HG03432 (cell line): ENCODE measurements around the gene SINHCAF.
"Not testable (repeated sequence)": the region's sequence is repeated elsewhere in the genome, so short reads cannot be mapped to it uniquely, and the experiment has no call there.

Source experiments
- ATAC-seq: cut with Tn5 transposase; IDR thresholded peaks from one replicate; pipeline ENCODE4 v1.9.1; 2021; ENCODE audit warnings: mild to moderate bottlenecking, moderate library complexity; ENCODE audit not compliant: unreplicated experiment

The SINHCAF gene

GRCh38 chr12:31273794-31274193, 52.2 kb downstream of the SINHCAF start:
- ATAC-seq = not testable (repeated sequence)

- ATAC-seq = no peak
These were observed 53.2 kb downstream of the SINHCAF start for GRCh38 chr12:31272607-31273225.

GRCh38 chr12:31267966-31268365, 58.0 kb downstream of the SINHCAF start:
- ATAC-seq = no peak

DNA sequence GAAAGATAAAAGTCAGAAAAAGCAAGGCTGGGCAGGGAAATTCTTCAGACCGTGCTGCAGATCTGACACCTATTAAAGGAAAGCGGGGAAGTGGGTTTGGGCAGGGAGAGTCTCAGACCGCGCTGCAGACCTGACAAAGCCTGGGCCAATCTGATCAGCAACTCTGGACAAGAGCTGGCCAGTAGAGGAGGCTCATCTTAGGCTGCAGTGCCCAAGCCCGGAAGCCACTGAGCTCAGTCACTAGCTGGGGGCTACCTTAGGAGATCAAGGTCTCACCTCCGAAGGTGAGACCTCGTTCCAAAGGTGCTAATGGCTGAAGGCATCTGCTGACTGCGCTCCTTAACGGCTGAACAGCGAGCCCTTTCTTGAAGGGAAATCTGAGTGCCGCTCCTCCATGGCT, 60.2 kb downstream of the SINHCAF start:
- no peak for ATAC-seq

DNA sequence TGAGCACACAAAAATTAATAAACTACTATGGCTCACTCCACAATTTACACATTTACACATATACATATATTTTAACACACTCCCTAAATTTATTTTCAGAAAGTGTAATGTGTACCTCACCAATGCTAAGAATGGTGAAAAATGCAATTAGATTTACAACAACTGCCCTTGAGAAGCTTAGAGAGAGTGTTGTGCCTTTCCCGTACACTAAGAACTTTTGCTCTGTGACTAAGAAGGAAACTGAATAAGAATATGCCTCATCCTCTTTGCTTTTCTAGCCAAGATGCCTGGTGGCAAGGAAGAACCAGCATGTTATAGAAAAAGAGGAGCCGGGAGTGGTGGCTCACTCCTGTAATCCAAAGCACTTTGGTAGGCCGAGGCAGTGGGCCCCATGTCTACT, 62.3 kb downstream of the SINHCAF start:
- no peak for ATAC-seq

DNA sequence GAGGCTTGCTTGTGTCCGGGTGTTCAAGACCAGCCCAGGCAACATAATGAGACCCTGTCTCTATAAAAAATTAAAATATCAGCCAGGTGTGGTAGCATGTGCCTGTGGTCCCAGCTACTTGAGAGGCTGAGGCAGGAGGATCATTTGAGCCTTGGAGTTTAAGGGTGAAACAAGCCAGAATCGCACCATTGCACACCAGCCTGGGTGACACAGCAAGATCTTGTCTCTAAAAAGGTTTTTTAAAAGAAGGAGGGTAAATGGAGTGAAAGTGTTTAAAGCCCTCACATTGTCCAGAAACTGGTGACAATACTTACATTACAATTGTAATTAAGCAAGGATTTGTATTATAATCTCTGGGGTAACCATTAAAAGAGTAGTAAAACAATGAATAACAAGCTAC, 64.2 kb downstream of the SINHCAF start:
- ATAC-seq = no peak

DNA sequence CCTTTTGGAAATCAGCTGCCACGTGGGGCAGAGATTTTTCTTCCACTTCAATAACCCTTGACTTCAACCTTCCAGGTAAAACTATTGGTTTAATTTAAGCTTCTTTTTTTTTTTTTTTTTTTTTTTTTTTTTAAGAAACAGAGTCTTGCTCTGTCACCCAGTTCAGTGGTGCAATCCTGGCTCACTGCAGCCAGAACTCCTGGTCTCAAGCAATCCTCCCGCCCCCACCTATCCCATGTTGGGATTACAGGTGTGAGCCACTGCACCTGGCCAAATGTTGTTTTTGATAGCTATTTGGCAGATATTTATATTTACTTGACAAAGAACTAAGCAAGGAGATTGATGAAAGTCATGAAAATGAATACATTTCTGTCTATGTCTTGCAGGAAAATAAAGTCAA, 65.1 kb downstream of the SINHCAF start:
- no peak for ATAC-seq

GRCh38 chr12:31259136-31259886, 66.6 kb downstream of the SINHCAF start:
- no peak for ATAC-seq

DNA sequence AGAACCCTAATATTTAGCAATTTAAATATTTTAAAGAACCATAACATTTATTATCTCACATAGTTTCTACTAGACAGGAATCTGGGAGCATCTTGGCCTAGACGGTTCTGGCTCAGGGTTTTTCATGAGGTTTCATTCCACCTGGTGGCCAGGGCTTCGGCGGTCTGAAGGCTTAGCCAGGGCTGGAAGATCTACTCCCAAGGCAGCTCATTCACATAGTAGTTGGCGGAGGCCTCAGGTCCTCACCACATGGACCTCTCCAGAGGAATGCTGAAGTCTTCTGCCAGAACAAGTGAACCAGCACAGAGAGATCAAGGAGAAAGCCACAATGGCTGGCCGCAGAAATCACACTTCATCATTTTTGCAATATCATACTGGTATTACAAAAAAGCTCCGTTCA, 68.2 kb downstream of the SINHCAF start:
- no peak for ATAC-seq

GRCh38 chr12:31251707-31252611, 74.0 kb downstream of the SINHCAF start:
- ATAC-seq = not testable (repeated sequence)

GRCh38 chr12:31250179-31250578, 75.8 kb downstream of the SINHCAF start:
- no peak for ATAC-seq

- ATAC-seq = no peak
These were observed 76.6 kb downstream of the SINHCAF start for GRCh38 chr12:31249356-31249755.

DNA sequence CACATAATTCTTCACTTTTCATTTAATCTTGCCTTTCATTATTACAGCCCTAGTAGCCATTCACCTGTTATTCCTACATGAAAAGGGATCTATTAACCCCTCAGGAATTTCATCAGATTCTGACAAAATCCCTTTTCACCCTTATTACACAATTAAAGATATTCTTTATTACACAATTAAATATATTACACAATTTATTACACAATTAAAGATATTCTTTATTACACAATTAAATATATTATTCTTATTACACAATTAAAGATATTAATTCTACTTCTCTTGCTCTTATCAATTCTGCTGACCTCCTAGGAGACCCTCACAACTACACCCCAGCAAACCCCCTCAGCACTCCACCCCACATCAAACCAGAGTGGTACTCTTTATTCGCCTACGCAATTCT, 77.1 kb downstream of the SINHCAF start:
- no peak for ATAC-seq

DNA sequence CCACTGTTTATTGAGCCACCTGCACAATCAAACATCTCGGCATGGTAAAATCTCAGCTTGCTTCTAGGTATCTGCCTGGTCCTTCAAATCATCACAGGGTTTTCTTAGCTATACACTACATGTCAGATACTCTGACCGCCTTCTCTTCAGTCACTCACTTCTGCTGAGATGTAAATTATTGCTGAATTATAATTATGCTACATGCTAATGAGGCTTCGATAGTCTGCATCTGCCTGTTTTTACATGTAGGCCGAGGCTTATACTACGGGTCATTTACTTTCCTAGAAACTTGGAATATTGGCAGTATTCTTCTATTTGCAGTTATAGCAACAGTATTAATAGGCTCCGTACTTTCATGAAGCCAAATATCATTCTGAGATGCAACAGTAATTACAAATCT, 77.6 kb downstream of the SINHCAF start:
- ATAC-seq = no peak

- ATAC-seq = peak; percentile 14
These were observed 79.5 kb downstream of the SINHCAF start for GRCh38 chr12:31246470-31246850.

DNA sequence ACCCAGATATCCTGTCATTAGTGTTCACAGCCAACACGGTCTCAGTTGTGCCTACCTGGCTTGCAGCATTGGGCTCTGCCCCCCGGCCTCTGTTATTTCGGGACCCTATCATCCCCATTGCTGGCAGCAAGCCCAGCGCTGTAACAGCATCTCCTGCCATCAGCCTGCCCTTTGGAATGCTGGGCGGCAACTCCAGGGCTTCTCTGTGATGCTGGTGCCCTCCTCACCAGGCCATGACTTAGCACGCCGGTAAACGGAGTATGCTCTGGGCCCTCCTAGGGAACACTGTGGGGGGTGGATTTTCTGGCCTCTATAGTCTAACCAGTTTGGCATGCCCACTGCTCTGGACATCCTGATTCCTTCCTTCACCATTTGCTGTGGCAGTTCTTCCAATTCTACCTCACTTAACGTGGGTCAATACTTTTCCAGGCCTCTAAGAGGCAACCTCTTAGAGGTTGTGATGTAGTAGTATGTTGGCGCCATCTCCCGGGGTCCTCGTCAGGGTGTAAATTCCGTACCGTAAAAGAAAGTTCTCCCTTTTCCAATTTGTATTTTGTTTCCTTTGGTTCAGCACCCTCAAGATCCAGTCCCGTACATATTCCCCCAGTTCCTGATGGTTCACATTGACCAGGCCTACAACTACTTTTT, 80.0 kb downstream of the SINHCAF start:
- peak; percentile 47 for ATAC-seq

- not testable (repeated sequence) for ATAC-seq
These were observed 83.5 kb downstream of the SINHCAF start for GRCh38 chr12:31242418-31242817.

DNA sequence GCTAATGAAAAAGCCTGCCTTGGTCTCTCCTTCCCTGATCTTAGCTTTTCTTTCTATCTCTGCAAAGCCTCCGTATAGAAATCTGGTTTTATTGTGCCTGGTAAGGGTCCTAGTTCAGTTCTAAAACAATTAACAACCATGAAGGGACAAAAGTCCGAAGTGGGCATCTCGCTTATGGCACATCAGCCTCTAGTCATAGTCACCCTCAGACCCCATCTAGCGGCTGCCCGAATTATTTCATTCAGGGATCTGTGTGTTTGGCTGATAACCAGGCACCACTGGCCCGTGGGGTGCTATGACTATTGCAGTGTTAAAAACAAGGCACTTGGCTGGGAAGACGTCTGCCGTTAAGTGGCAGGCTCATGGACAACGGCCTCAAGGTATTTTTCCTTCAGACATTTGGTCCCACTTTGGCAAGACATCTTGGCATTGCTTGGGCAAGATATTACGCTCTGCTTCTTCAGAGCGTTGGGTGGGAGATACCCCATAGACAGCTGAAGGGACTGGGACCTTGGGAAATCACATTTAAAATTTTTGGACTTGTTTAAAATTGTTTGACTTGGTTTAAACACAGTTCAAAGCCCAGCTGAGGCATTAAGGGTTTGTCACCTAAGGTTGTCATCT, 87.1 kb downstream of the SINHCAF start:
- peak; percentile 88 for ATAC-seq

DNA sequence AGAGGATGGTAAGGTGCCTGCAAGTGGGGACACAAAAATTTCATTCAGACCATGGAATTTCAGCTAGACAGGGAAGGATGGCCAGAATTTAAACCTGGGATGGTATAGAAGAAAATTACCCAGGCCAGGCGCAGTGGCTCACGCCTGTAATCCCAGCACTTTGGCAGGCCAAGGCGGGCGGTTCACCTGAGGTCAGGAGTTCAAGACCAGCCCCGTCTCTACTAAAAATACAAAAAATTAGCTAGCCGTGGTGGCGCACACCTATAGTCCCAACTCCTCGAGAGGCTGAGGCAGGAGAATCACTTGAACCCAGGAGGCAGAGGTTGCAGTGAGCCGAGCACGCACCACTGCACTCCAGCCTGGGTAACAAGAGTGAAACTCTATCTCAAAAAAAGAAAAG, 87.6 kb downstream of the SINHCAF start:
- ATAC-seq = peak; percentile 39

DNA sequence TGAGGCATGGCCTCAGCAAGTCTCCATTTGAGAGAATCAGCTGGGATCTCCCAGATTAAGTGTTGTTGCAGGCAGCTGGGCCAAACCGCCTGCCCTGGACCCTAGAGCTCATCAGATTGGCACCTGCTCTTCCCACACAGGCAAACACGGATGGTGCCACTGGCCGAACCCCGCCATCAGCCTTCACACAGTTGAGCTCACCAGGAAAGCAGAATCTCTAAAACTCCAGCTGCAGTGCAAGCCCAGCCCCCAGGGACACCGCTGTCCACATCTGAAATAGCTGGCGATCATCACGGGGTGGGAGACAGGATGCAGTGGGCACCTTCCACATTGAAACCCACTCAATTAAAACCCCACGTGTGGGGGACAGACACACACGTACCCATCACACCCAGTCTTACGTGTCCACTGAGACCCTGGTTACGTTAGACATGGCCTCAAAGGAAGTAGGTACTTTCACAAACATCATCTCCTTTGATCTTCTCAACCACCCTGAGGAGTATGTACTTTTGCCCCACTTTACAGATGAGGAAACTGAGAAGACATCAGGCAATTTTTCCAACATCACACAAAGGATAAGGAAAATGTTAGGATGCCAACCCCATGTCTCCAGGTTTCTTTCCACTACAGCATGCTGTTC, 88.8 kb downstream of the SINHCAF start:
- no peak for ATAC-seq
